NCI-H2107 treated with DMSO at 0.1 percent for 48 hours (cell line): Measurements from ENCODE around the gene TCF15.
"Not testable (repeated sequence)": the region's sequence is repeated elsewhere in the genome, so short reads cannot be mapped to it uniquely, and the experiment has no call there.

ENCODE experiments used
- DNase-seq: peaks from one replicate; lab custom pipeline; 2025; ENCODE audit not compliant: unreplicated experiment; lab: John Stamatoyannopoulos, UW

The TCF15 gene

GRCh38 chr20:584161-584970 lies 25.7 kb downstream of the TCF15 start:
- no peak for DNase-seq

GRCh38 chr20:582204-582603 lies 27.9 kb downstream of the TCF15 start:
- no peak for DNase-seq

DNA sequence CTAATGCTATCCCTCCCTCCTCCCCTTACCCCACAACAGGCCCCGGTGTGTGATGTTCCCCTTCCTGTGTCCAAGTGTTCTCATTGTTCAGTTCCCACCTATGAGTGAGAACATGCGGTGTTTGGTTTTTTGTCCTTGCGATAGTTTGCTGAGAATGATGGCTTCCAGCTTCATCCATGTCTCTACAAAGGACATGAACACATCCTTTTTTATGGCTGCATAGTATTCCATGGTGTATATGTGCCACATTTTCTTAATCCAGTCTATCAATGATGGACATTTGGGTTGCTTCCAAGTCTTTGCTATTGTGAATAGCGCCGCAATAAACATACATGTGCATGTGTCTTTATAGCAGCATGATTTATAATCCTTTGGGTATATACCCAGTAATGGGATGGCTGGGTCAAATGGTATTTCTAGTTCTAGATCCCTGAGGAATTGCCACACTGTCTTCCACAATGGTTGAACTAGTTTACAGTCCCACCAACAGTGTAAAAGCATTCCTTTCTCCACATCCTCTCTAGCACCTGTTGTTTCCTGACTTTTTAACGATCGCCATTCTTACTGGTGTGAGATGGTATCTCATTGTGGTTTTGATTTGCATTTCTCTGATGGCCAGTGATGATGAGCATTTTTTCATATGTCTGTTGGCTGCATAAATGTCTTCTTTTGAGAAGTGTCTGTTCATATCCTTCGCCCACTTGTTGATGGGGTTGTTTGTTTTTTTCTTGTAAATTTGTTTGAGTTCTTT lies 31.0 kb downstream of the TCF15 start:
- DNase-seq, result not testable (repeated sequence)

- DNase-seq, result no peak
Observed at GRCh38 chr20:577167-577791, 32.8 kb downstream of the TCF15 start.

- DNase-seq, result no peak
Observed at GRCh38 chr20:576156-576555, 34.0 kb downstream of the TCF15 start.

DNA sequence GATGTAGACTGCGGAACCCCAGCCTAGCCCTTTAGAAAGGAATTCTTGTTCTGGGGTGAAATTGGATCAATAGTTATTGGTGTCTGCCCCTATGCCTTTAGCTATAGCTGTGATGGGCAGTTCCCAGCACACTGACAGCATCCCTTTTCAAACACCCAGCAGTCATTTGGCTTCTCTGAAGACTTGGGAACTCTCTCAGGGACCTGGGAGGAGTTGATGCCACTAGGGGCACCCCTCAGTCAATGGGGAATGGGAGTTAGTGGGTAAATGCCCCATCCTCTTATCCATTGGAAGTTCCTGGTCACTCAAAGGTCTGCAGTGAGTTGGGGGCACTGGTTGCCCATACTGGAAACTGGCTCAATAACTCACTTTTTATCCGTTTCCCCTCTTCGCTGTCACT lies 34.9 kb downstream of the TCF15 start:
- DNase-seq, result no peak

- no peak for DNase-seq
Observed at GRCh38 chr20:574297-574942, 35.7 kb downstream of the TCF15 start.

GRCh38 chr20:573414-574296 lies 36.5 kb downstream of the TCF15 start:
- no peak for DNase-seq

- DNase-seq, result no peak
Observed at GRCh38 chr20:572727-573126, 37.4 kb downstream of the TCF15 start.

DNA sequence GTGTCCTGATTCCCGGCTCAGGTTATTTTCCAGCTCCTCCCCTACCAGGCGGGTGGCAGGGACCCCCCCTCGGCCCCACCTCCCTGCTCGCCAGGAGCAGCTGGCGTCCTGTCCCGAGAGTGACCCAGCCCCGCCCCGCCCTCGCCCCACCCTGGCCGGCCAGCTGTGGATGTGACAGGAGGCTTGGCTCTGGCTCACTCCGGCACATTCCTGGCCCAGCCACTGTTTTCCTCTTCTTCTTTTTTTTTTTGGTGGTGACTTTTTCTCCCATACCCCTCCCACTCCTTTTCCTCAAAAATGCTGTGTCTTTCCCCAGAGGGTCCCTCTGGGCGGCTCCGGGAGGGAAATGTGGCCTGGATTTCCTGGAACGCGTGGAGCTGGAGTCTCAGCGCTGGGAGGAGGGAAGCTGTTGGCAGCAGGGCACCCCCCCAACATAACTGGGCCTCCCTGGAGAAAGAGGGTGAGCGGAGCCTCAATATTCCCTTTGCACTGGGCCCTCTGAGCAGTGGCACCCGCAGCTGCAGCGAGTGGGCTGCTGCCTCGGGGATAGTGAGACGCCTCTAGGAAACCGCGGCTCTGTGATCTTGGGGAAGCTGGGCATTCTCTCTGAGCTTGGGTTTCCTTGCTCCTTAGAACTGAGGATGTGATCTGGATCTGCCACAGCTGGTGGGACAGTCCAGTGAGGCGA lies 38.2 kb downstream of the TCF15 start:
- no peak for DNase-seq

GRCh38 chr20:568673-569415 lies 41.3 kb downstream of the TCF15 start:
- DNase-seq, result no peak

DNA sequence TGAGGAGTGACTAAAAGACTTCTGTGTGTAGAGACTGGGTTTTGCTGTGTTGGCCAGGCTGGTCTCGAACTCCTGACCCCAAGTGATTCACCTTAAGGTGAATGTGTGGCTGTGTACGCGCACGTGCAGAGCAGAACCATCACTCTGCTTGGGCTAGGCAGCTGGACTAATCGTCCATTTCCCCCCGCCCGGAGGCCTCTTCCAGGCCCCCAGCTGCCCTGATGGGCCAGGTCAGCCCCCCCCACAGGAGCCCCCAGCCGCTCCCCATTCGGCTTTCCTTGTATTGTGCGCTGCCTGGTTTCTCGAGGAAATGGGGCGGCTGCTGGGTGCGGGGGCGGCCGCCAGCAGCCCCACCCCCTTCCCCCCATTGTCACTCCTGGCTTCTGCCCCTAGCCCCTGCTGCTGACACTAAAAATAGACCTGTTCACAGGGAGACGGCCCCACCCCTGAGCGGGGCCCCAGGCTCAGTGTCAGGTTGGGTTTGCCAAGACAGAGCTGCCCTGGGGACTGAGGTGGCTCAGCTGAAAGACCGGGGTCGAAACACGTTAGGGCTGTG lies 41.9 kb downstream of the TCF15 start:
- DNase-seq, result no peak

DNA sequence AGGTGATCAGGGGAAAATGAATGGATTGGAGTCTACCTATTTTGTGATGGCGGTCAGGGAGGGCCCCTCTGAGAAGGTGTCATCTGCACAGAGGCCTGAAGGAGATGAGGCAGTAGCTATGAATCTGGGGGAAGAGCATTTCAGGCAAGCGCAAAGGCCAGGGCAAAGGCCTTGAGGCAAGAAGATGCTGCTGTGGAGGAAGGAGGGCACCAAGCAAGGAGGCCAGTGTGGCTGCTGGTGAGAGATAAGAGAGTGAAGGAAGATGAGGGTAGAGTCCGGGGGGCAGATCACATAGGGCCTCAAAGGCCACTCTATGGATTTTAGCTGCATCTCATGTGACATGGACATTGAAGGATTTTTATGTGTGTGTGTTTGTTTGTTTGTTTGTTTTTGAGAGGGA lies 45.9 kb downstream of the TCF15 start:
- no peak for DNase-seq

- no peak for DNase-seq
Observed at GRCh38 chr20:563187-563586, 46.9 kb downstream of the TCF15 start.

- no peak for DNase-seq
Observed at GRCh38 chr20:562232-562897, 47.7 kb downstream of the TCF15 start.

DNA sequence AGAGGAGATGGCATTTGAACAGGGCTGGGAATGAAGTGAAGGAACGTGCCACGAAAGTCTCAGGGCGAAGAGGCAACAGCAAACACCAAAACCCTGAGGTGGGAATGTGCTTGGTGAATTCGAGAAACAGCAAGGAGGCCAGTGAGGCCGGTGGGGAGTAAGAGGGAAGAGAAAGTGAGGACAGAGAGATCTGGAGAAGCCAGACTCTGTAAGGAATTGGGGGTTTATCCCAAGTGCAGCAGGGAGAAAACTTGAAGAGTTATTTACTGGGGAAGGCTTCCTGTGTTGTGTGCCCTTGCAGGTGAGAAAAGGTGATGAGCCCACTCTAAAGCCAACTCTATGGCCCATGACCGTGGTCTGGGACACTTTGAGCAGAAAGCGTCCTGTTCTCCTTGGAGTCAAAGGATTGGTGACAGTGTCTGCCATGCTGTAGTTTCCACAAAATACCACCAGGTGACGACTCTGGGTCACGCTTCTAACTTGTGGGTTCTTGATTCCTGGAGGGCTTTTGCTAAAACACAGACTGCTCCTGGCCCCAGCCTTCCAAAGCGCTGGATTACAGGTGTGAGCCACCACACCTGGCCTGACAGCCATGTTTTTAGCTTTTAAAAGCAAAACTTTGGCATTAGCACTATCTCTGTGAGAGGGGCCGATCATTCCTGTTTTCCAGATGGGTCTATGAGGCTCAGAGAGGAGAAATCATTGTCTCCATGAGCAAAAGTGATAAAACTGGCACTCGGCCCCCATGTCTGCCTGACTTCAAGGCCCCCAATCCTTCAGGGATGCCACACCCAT lies 48.5 kb downstream of the TCF15 start:
- peak; percentile 4 for DNase-seq

- no peak for DNase-seq
Observed at GRCh38 chr20:560680-561079, 49.4 kb downstream of the TCF15 start.

GRCh38 chr20:558117-558516 lies 52.0 kb downstream of the TCF15 start:
- DNase-seq, result no peak
